K562 (cell line): ENCODE data around the gene FOSL1. TPM values are rescaled to one million over a fixed set of nuclear protein-coding genes. Genes with fewer than 3 reads are reported as not detected.

ENCODE experiments used
- ARID4B ChIP-seq: sonication (generic); formaldehyde crosslinking; IDR thresholded peaks from 2 replicates; pipeline ENCODE4 v1.8.0; 2022; ENCODE audit warnings: mild to moderate bottlenecking, missing genetic modification reagents
- DDX20 ChIP-seq: fragments of 450-650 bp; IDR thresholded peaks from 2 replicates; pipeline ENCODE4 v1.6.1; 2016; ENCODE audit warnings: missing genetic modification characterization, low read depth, mild to moderate bottlenecking, missing compliant biosample characterization, moderate library complexity
- FIP1L1 ChIP-seq: fragments of 200-400 bp; formaldehyde crosslinking; IDR thresholded peaks from 2 replicates; pipeline ENCODE4 v1.6.1; 2018; ENCODE audit warnings: mild to moderate bottlenecking, low read depth, low read length; ENCODE audit not compliant: poor library complexity, severe bottlenecking
- FOXK2 ChIP-seq, 2 experiments: fragments of 450-650 bp; IDR thresholded peaks in 1 of 2; conservative IDR thresholded peaks in 1 of 2; 2 replicates each; pipeline ENCODE4 v1.6.1; 2016; ENCODE audit warnings: low read depth in 2 of 2, mild to moderate bottlenecking in 1 of 2
- NR1H2 ChIP-seq: sonication (generic); formaldehyde crosslinking; IDR thresholded peaks from 2 replicates; pipeline ENCODE4 v1.4.0; 2020; ENCODE audit warnings: mild to moderate bottlenecking, missing genetic modification reagents
- PYGO2 ChIP-seq: fragments of 450-650 bp; IDR thresholded peaks from 2 replicates; pipeline ENCODE4 v1.6.1; 2016; ENCODE audit warnings: mild to moderate bottlenecking, missing genetic modification characterization, moderate library complexity, missing compliant biosample characterization
- SUPT5H ChIP-seq: fragments of 450-650 bp; IDR thresholded peaks from 2 replicates; pipeline ENCODE4 v1.6.1; 2016
- TEAD1 ChIP-seq, 2 experiments: fragments of 450-650 bp in 1 of 2; sonication (generic) in 1 of 2; formaldehyde crosslinking; IDR thresholded peaks; 2 replicates each; pipeline versions ENCODE4 v1.4.0 to v1.8.0; 2020 to 2022; ENCODE audit warnings: mild to moderate bottlenecking in 2 of 2, missing genetic modification reagents in 1 of 2
- U2AF2 ChIP-seq: fragments of 200-400 bp; formaldehyde crosslinking; optimal IDR thresholded peaks from 2 replicates; pipeline ENCODE3; 2017; ENCODE audit warnings: low read depth, mild to moderate bottlenecking, low read length
- ZBTB34 ChIP-seq: fragments of 250-450 bp; sonication (Bioruptor Pico); IDR thresholded peaks from 2 replicates; pipeline ENCODE4 v1.8.0; 2021; ENCODE audit warnings: mild to moderate bottlenecking, moderate library complexity
- ZNF134 ChIP-seq: fragments of 250-450 bp; sonication (Bioruptor Pico); conservative IDR thresholded peaks from 2 replicates; pipeline ENCODE4 v1.4.0; 2020
- ZNF232 ChIP-seq: sonication (generic); formaldehyde crosslinking; IDR thresholded peaks from 2 replicates; pipeline ENCODE4 v1.8.0; 2022; ENCODE audit warnings: mild to moderate bottlenecking, missing genetic modification reagents
- polyA plus RNA-seq, 8 experiments: library from polyadenylated mRNA; depleted of rRNA in 4 of 8; stranded (reverse) in 5 of 8; unstranded in 3 of 8; fragments of >200 nt; fragmentation: Nextera tagmentation in 2 of 8; fragmentation: Illumina TruSeq in 1 of 8; extraction: Ambion mirVana in 2 of 8; extraction: Trizol in 1 of 8; gene quantifications; 2 replicates each; pipeline versions ENCODE4 v1.2.1 to v1.2.3, GENCODE V29; 2011 to 2014; ENCODE audit warnings: inconsistent platforms in 1 of 8, missing spikeins in 1 of 8
- total RNA-seq, 7 experiments: library from RNA; depleted of rRNA in 6 of 7; stranded (reverse); fragments of >200 nt in 6 of 7; fragmentation: Illumina TruSeq in 2 of 7; extraction: Trizol in 2 of 7; gene quantifications; 2 replicates each; pipeline versions ENCODE4 v1.2.1 to v1.2.3, GENCODE V29; 2011 to 2021; ENCODE audit warnings: low replicate concordance in 1 of 7
- TF ChIP-seq, protein P1 (sequence below): fragments of 250-450 bp; sonication (Bioruptor Pico); IDR thresholded peaks from 2 replicates; pipeline ENCODE4 v1.5.0; 2021; ENCODE audit warnings: mild to moderate bottlenecking, moderate library complexity
- TF ChIP-seq, protein P2 (sequence below): sonication (generic); formaldehyde crosslinking; IDR thresholded peaks from 2 replicates; pipeline ENCODE4 v1.8.0; 2022; ENCODE audit warnings: mild to moderate bottlenecking, missing genetic modification reagents, borderline replicate concordance

FOSL1 gene
- total and polyA plus RNA-seq, 9 of the 15 experiments (the other 6 are each of a cell fraction or from before 2014, with no cell fraction given) = 3.5 to 39.6 (median 10.0) TPM

- no peak for TF ChIP-seq NR1H2
- no peak for TF ChIP-seq DDX20 (tag)
- 0 out of 2 replicates have a peak, but pooled peaks have one; percentile 34 for TF ChIP-seq SUPT5H
- TF ChIP-seq, protein P1, sequence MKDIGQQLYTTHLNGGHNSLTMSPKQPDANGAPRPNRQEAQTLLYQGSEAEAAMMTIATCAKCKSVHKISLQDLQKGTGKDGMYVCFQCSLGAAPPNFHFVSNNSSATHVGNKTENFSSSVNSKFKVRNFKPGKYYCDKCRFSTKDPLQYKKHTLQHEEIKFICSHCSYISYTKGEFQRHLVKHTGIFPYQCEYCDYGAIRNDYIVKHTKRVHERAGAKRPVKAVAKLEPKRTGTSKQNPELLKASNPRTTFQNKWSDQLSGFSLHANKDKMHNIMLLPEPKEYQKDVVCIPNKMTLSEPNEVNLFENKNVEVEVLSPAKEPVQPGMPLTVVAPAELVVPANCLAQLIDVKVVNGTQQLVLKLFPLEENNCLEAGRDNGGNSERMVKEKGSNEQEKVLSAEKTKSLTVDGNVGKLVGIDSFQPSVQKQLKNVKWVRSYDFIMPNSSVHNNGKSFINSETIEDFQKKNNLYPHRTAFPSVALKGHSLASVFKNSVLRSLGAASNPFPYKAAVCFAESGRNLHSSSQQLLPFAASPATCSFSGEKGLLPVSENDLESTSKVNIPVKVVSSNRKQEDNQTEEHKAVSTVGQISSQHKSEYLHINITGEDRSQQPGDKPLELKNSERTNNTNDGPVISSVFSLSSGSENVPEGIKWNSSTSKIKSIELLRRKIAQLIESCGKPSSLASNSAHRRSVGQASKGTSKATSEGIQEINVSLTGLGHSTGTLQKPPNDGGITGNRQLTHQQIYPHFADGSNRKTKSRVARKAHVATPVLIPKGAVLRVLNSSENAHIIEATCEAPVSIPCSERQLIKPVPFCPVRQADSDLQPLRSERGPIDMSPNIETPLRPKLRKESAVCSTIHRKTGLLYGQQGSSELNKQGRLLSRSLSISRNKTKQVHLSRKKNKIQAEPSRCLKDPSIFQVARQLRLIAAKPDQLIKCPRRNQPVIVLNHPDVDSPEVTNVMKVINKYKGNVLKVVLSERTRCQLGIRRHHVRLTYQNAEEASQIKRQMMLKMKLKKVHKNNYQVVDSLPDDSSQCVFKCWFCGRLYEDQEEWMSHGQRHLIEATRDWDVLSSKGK (CRISPR knock-in tag) = no peak
- no peak for TF ChIP-seq ZNF134 (CRISPR knock-in tag)
- TF ChIP-seq FOXK2 (conservative IDR thresholded peaks at IDR 0.05 in 1 of 2, IDR thresholded peaks at IDR 0.05 in 1 of 2; ENCODE audit: low read depth in 2 of 2) = no peak
- TF ChIP-seq ZNF232 (CRISPR knock-in tag) = 0 out of 2 replicates have a peak, but pooled peaks have one; percentile 28
- TF ChIP-seq FIP1L1 = no peak
- peak in 1 of 2 experiments; percentile 62; a peak in 1 of 4 replicates for TF ChIP-seq TEAD1 (CRISPR knock-in tag; IDR thresholded peaks at IDR 0.05)
- TF ChIP-seq, protein P2, sequence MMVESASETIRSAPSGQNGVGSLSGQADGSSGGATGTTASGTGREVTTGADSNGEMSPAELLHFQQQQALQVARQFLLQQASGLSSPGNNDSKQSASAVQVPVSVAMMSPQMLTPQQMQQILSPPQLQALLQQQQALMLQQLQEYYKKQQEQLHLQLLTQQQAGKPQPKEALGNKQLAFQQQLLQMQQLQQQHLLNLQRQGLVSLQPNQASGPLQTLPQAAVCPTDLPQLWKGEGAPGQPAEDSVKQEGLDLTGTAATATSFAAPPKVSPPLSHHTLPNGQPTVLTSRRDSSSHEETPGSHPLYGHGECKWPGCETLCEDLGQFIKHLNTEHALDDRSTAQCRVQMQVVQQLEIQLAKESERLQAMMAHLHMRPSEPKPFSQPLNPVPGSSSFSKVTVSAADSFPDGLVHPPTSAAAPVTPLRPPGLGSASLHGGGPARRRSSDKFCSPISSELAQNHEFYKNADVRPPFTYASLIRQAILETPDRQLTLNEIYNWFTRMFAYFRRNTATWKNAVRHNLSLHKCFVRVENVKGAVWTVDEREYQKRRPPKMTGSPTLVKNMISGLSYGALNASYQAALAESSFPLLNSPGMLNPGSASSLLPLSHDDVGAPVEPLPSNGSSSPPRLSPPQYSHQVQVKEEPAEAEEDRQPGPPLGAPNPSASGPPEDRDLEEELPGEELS = 0 out of 2 replicates have a peak, but pooled peaks have one; percentile 29
- no peak for TF ChIP-seq U2AF2
- no peak for TF ChIP-seq ZBTB34 (CRISPR knock-in tag)
- no peak for TF ChIP-seq PYGO2
- 0 out of 2 replicates have a peak, but pooled peaks have one; percentile 34 for TF ChIP-seq ARID4B (CRISPR knock-in tag)
Observed at GRCh38 chr11:65851811-65852507, 48.2 kb downstream of the FOSL1 start (continued).
